ENCODE measurements around the gene GRIP1. TPM values are rescaled to one million over a fixed set of nuclear protein-coding genes. Genes with fewer than 3 reads are reported as not detected.
A peak's percentile ranks its signal among the peaks of the same experiment; 100 is the strongest.

GRIP1 gene
- polyA plus RNA-seq, 4 donors, result 20.0 to 31.7 (median 21.5) TPM

- DNase-seq (ENCODE audit: low read depth in 4 of 4, low spot score in 3 of 4), result no peak
These were observed 275.1 kb downstream of the GRIP1 start for GRCh38 chr12:66403746-66404145.

GRCh38 chr12:66399911-66400306, 279.0 kb downstream of the GRIP1 start:
- no peak for DNase-seq (ENCODE audit: low read depth in 4 of 4, low spot score in 3 of 4)

- peak; percentile 28 to 50 (median 43) for DNase-seq (ENCODE audit: low read depth in 4 of 4, low spot score in 3 of 4)
These were observed 279.7 kb downstream of the GRIP1 start for GRCh38 chr12:66398931-66399910.

GRCh38 chr12:66397574-66398290, 281.1 kb downstream of the GRIP1 start:
- no peak for DNase-seq (ENCODE audit: low read depth in 4 of 4, low spot score in 3 of 4)

GRCh38 chr12:66393890-66394289, 285.0 kb downstream of the GRIP1 start:
- no peak for DNase-seq (ENCODE audit: low read depth in 4 of 4, low spot score in 3 of 4)

- DNase-seq (ENCODE audit: low read depth in 4 of 4, low spot score in 3 of 4), result no peak
These were observed 286.5 kb downstream of the GRIP1 start for GRCh38 chr12:66392266-66392915.

- DNase-seq (ENCODE audit: low read depth in 4 of 4, low spot score in 3 of 4), result no peak
These were observed 290.4 kb downstream of the GRIP1 start for GRCh38 chr12:66388517-66388916.

- DNase-seq (ENCODE audit: low read depth in 4 of 4, low spot score in 3 of 4), result no peak
These were observed 291.8 kb downstream of the GRIP1 start for GRCh38 chr12:66387117-66387516.

- no peak for DNase-seq (ENCODE audit: low read depth in 4 of 4, low spot score in 3 of 4)
These were observed 297.9 kb downstream of the GRIP1 start for GRCh38 chr12:66380769-66381535.

GRCh38 chr12:66379616-66380015, 299.3 kb downstream of the GRIP1 start:
- no peak for DNase-seq (ENCODE audit: low read depth in 4 of 4, low spot score in 3 of 4)

GRCh38 chr12:66375560-66375959, 303.3 kb downstream of the GRIP1 start:
- no peak for DNase-seq (ENCODE audit: low read depth in 4 of 4, low spot score in 3 of 4)

GRCh38 chr12:66371982-66372381, 306.9 kb downstream of the GRIP1 start:
- DNase-seq (ENCODE audit: low read depth in 4 of 4, low spot score in 3 of 4), result no peak

GRCh38 chr12:66367015-66367667, 311.7 kb downstream of the GRIP1 start:
- no peak for DNase-seq (ENCODE audit: low read depth in 4 of 4, low spot score in 3 of 4)

- DNase-seq (ENCODE audit: low read depth in 4 of 4, low spot score in 3 of 4), result no peak
These were observed 313.0 kb downstream of the GRIP1 start for GRCh38 chr12:66365718-66366490.

- no peak for DNase-seq (ENCODE audit: low read depth in 4 of 4, low spot score in 3 of 4)
These were observed 317.2 kb downstream of the GRIP1 start for GRCh38 chr12:66361703-66362102.

GRCh38 chr12:66359300-66359699, 319.6 kb downstream of the GRIP1 start:
- no peak for DNase-seq (ENCODE audit: low read depth in 4 of 4, low spot score in 3 of 4)

GRCh38 chr12:66354291-66354690, 324.6 kb downstream of the GRIP1 start:
- DNase-seq (ENCODE audit: low read depth in 4 of 4, low spot score in 3 of 4), result no peak

GRCh38 chr12:66352899-66353298, 326.0 kb downstream of the GRIP1 start:
- DNase-seq (ENCODE audit: low read depth in 4 of 4, low spot score in 3 of 4), result no peak

- no peak for DNase-seq (ENCODE audit: low read depth in 4 of 4, low spot score in 3 of 4)
These were observed 326.7 kb downstream of the GRIP1 start for GRCh38 chr12:66352197-66352596.
